HG03354 (cell line): ENCODE data around the gene ACOT9.
"Not testable (repeated sequence)": the region's sequence is repeated elsewhere in the genome, so short reads cannot be mapped to it uniquely, and the experiment has no call there.

ENCODE experiments used
- ATAC-seq: cut with Tn5 transposase; IDR thresholded peaks from one replicate; pipeline ENCODE4 v1.9.1; 2021; ENCODE audit warnings: mild to moderate bottlenecking; ENCODE audit not compliant: unreplicated experiment, poor library complexity, severe bottlenecking

ACOT9 gene

DNA sequence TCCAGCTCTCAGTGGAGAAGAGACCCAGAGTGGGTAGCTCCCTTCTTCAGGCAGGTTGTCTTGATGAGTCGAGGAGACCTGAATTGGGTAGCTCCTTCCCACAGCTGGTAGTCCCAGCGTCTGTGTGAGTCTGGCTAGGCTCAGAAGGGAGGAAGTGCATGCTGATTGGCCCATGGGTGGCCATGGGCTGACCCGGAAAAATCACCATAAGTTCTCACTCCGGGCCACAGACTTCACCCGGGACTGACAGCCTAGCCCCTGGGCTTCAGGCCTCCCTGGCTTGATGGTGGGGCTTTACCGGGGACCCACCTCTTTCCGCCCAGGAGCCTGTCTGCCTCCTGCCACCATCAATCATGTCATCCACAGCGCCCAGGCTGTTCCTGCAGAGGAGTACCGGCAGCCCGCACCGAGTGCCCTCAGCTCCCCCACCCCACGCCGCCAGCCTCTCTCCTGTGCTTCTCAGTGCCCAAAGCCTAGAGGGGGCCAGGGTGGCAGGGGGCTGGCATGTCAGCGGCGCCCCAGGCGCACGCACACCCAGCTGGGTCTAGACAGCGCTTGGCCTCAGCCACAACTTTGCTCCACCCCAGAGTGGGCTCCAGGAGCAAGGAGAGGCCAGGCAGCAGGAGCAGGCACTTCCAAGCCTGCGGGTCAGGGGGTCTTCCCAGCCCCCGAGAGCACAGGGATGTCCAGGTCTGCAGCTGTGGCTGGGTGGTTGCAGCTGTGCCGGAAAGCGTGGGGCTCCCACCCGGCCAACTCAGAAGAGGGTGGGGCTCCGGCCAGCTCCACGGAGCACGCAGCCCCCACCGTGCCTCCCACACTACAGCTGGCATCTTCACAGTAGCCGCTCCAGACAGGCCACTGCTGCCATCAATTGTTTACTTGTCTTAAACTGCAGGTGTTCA is 23.8 kb upstream of the ACOT9 start:
- ATAC-seq, result no peak

DNA sequence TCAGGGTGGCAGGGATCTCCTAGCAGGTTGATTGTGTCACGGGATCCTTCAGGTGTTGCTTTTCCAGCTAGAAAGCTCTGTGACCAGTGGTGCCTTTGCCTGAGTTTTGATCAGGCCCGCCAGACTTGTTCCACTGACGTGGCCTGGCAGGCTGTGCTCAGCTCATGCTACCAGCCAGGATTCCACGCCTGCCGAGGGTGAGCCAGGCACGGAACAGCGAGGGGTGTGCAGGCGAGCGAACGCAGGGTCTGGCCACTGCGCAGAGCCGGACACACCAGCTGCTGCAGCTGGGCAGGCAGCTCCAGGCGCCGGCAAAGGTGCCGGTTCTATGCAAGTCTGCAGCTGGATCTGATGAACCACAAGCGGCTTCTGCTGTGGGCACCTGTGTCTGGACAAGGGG is 22.8 kb upstream of the ACOT9 start:
- ATAC-seq, result no peak

DNA sequence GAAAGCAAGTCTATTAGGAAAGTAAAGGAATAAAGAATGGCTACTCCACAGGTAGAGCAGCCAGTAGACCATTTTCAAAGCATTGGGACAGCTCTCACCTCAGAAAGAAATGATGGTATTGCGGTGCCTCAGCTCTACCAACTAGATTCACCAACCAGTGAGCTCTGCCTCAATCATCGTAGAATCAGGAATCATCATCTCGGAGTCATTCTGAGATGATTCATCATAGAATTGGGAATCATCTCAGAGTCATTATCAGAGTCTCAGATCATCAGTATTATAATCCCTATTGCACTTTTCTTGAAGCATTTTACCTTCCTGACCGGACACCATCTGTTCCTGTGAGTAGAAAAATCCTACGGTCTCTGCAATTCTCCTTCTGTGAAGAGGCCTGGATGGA is 22.4 kb upstream of the ACOT9 start:
- no peak for ATAC-seq

DNA sequence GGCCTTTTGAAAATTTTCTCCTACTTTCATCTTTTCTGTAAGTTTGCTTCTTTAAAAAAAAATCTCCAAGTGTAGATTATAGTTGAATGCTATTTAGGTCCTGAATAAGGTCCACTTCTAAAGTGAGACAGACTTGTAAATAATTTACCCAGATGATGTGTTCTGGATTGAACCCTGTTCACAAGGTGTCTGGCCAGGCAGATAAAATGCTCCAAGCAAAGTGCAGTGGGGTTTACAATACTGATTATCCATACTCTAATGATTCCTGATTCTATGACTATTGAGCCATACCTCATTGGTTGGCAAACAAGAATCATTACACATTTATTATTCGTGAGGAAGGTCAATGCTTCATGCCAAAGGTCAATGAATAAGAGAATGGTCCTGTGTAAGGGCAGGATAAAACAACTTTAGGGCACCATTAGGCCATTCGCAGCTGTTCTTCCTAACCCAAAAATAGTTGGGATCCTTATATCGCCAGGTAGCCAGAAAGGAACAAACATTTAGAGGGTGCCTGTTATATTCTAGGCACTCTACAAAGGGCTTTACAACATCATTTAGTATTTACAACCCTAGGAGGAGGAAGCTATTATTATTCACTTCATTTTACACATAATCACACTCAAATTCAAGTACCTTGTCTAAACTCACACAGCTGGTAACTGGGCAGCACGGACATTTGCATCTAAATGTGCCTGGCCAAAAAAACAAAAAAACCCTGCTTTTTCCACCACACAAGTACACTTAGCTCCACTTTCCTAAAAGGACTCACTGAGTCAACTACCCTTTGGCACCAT is 21.3 kb upstream of the ACOT9 start:
- no peak for ATAC-seq

DNA sequence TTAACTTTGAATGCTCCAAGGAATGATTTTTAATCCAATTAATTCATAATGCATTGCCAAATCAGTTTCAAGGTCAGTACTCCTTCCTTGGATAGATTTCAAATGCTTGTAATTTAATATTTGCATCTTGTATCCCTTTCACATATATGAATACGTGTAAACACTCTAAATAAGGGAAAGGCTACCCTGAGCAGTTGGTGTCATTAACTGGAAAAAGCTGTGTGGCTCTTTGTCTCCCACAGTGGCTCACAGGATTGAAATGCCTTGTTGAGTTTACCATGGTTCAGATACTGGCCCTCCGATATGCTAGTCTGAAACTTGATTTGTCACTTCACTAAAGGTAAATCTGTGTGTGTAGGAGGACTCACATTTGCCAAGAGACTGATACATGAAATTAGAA is 16.7 kb upstream of the ACOT9 start:
- ATAC-seq, result no peak

DNA sequence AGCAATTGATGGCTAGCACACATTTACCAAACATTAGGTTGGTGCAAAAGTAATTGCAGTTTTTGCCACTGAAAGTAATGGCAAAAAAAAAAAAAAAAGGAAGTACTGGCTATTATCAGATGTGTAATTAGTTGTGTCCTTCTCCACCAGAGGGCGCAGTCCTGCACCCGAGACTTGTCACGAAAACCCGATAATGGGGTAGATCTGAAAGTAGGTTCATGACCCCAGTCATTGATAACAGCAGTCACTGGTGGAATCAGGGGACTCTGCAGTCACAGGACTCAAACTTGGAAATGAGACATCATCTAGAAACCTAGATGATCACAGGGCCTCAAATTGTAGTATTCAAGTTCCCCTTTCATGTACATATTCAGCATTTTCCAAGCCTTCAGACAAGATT is 13.1 kb upstream of the ACOT9 start:
- ATAC-seq, result peak; percentile 73

DNA sequence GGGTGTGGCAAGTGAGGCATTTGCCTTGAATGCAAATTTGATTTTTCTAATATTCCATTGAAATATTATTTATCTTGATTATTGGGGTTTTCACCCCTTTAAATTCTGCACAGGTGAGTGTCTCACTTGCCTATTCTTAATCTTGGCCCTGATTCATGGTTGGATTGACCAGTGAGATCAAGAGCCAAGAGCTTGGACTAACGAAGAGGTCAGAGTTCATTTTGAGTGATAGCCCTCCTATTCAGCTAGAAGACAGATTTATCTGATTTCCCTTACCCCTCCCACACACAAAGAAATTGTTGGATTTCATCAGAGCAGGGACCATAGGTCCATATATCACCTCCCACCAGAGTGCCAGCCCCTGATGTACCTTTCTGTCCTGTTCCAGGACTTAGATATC is 11.6 kb upstream of the ACOT9 start:
- ATAC-seq, result no peak

DNA sequence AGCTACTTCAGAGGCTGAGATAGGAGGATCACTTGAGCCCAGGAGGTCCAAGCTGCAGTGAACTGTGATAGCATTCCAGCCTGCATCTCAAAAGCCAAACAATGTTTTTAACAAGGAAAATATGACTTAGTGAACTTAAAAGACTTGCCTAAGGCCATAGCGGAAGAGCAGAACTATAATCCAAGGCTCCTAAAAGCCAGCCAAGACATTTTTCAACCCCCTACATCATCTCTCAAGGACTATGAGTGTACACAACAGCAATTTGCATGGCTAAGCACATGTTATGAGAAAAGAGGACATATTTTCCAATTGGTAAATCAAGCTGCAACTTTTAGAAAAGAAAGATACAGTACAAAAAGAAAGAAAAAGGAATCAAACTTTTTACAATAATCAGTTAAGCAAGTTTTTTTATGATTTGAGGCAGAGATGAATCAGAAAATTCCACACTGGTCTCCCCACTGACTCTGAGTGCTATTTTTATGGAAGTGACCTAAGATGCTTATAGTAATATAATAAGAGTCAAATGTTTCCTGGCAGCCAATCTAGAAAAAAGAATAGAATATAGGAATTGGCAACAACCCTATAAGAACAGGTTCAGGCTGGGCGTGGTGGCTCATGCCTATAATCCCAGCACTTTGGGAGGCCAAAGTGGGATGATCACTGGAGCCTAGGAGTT is 9.8 kb upstream of the ACOT9 start:
- ATAC-seq, result no peak

DNA sequence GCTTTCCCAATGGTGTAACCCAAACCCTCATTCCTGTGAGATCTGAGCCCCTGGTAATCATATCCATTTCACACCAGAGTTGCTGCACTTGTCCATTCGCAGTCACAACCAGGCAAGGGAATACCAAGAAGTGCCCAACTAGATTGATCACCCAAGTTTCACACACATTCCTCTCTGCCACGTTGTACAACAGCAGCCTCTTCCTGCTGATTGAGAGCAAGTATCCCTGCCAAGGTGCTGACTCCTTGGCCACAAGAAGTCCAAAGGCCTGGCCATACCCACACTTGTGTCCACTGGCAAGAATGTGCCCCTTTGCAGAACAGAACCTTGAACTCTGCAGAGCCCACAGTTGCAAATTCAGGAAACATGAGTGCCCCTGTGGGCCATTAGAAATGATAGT is 6.5 kb upstream of the ACOT9 start:
- ATAC-seq, result no peak

DNA sequence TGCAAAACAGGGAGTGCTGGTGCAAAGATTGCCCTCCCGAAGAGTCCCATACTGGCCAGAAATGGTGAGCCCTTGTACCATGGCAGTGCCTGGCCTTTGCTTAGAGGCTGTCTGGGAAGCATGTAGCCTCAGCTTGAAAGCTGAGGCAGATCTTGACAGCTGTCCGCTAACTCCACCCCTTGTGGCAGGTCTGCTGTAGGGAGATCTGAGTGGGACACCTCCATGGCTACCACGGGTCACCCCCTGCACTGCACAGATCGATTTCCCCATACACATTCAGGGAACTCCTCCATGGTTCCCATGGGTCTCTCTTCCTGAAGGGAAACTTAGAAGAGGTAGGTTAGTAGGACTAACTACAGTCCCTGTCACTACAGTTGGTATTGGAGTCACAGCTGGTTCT is 6.1 kb upstream of the ACOT9 start:
- no peak for ATAC-seq

DNA sequence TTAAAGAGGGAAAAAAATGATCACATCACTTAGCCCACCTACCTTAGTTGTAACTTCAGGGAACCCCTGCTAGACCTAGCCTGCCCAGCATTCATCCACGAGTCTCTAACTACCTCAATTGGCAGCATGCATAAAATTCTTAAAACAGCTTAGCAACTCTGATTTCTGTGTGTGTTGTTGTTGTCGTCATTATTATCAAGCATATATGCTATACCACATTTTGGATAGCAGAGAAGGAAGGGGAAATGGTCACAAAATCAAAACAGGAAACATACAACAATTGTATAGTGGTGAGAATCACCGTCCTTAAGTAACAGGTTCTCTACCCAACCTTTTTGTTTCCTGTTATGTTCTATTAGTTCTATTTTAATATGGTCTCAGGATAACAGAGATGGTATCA is 2.7 kb upstream of the ACOT9 start:
- no peak for ATAC-seq

DNA sequence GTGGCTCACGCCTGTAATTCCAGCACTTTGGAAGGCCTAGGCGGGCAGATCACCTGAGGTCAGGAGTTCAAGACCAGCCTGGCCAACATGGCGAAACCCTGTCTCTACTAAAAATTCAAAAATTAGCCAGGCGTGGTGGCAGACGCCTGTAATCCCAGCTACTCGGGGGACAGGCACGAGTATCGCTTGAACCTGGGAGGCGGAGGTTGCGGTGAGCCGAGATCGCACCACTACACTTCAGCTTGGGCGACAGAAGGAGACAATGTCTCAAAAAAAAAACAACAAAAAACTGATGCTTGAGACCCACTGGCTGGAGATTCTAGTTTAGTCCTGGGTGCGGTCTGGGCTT is 521 bp upstream of the ACOT9 start:
- not testable (repeated sequence) for ATAC-seq

DNA sequence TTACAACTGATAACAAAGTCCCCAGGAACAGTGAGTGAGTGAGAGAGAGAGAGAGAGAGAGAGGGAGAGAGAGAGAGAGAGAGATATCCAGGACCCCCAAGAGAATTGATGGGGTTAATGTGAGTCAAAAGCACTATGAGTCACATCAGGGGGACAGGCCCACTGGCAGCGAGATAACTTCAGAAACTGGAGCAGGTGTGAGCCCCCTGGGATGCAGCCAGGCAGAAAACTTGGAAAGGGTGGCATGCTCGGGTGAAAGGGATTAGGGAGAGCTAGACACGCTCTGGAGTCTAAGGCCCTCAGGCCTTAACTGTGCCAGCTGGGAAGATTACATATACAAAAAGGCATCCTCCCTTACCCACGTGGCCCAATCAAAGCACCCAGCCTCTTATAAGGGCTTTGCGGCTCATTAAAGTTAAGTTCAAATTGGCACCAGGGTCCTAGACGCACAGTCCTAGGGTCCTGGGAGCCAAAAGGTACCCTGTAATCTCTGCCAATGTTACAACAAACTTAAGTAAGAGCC is 841 bp downstream of the ACOT9 start:
- no peak for ATAC-seq

DNA sequence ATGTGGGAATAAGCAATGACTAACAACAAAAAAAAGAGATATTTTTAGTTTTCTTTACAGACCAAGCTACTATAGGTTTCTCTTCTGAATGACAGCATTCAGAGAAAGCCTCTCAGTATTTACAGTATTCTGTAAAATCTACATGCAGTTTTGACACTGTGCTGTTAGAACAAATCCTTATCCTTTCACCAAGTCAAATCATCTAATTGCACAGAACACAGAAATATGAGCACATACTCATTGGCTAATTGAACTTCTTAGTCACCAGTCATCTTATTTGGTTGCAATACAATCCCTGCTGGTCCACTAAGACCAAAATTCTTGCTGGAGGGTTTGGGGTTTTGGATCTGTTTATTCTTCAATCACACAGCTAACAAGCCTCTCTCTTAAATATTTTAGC is 5.7 kb downstream of the ACOT9 start:
- ATAC-seq, result no peak

DNA sequence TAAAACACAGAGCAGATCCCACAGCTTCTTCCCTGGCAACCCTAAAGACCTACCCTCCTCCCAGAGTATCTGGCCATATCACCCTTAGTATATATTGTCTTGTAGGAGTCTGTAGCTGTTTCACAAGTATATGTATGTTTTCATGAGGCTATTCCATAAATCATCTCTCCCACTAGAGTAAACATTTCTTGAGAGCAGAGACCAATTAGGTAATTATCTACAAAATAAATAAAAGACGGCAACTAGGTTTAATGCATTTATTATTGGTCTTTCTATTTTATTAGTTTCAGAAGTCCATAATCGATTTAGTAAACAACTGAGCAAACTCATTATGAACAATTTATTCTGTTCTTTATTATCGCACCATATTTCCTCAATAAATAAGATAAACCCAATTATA is 7.0 kb downstream of the ACOT9 start:
- no peak for ATAC-seq

DNA sequence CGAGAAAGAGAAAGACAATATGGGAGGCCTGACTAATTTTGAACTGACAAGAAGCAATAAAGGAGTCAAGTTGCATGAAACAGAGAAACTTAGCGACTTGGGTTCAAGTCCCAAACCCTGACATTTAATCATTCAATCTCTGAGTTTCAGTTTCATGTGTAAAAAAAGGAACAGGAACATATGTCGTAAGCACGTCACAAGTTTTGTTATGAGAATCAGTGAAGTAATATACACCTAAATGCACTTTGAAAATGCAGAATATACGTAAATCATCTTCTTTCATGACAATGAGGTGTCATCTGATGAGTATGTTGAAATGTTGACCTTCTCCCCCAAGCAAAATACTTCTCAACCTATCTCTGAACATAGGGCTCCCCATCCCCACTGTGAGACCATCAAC is 10.4 kb downstream of the ACOT9 start:
- peak; percentile 93 for ATAC-seq

DNA sequence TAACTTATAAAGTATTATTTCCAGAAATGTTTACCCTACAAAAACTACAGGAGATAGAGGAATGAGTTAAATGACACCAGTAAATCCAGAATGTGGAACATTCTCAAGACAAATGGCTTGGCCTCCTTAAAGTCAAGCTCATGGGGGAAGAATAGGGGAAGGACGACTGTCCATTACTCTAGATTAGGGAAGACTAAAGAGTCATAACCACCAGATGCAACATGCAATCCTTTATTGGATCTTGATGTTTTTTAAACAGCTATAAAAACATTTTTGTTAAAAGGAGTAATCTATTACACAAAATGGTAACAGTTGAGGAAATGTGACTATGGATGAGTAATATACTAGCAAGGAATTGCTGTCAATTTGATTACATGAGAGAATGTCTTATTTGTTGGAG is 11.1 kb downstream of the ACOT9 start:
- no peak for ATAC-seq

DNA sequence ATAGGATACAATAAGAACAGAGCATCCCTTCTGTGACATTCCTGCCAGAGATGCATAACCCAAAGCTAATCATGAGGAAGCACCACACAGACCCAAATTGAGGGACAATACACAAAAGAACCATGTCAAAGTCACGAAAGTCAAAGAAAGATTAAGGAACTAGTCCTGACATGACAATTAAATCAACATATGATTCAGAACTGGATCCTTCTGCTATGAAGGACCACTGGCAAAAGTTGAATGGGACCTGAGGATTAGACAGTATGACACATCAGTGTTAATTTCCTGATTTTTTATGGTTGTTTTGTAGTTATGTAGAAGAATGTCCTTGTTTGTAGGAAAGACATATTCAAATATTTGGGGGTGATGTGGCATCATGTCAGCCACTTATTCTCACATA is 13.9 kb downstream of the ACOT9 start:
- no peak for ATAC-seq

DNA sequence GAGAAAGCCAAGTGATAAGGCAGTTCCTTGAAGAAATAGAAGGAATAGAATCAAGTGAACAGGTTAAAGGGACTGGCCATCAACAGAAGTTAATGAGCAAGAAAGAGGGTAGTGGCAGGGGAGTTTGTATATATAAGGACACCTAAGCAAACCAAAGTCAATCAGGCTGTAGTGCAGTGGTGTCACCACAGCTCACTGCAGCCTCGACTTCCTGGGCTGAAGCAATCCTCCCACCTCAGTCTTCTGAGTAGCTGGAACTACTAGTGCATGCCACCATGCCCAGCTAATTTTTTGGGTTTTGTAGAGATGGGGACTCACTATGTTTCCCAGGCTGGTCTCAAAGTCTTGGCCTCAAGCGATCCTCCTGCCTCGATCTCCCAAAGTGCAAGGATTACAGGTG is 15.9 kb downstream of the ACOT9 start:
- no peak for ATAC-seq

DNA sequence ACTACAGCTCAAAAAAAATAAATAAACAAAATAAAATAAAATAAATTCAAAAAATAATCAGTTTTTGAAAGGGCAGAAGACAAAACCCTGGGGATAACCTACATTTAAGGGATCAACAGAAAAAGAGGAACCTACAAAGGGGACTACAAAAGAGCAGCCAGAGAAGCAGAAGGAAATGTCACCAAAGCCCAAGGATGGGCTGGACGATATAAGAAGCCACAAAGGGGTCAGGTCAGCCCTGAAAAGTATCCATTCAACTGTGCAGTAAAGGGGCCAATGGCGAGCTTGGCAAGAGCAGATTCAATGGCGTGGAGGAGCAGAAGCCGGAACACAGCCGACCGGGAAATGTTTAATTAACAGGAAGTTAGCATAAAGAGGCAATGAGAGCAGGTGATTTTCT is 16.9 kb downstream of the ACOT9 start:
- no peak for ATAC-seq
